Amniotic epithelial cell (primary cell): ENCODE results near the gene RSPH3.
"Not testable (repeated sequence)": the region's sequence is repeated elsewhere in the genome, so short reads cannot be mapped to it uniquely, and the experiment has no call there.

Source experiments
- DNase-seq: peaks from one replicate; pipeline ENCODE4 v3.0.0-alpha.2; 2010; ENCODE audit warnings: low read depth

Gene RSPH3

DNA sequence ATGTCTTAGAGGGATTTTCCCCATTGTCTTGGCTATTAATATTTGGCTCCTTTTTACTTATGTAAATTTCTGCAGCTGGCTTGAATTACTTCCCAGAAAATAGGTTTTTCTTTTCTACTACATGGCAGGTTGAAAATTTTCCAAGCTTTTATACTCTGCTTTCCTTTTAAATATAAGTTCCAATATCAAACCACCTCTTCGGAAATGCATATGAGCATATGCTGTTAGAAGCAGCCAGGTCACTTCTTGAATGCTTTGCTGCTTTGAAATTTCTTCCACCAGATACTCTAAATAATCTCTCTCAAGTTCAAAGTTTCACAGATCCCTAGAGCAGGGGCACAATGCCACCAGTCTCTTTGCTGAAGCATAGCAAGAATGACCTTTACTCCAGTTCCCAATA, 25.2 kb upstream of the RSPH3 start:
- not testable (repeated sequence) for DNase-seq

DNA sequence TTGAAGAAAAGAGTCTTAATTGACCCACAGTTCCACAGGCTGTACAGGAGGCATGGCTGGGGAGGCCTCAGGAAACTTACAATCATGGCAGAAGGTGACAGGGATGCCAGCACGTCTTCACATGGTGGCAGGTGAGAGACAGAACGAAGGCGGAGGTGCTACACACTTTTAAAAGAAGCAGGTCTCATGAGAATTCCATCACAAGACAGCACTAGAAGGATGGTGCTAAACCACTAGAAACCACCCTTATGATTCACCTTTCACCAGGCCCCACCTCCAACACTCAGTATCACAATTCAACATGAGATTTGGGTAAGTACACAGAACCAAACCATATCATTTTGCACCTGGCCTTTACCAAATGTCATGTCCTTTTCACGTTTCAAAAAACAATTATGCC, 23.9 kb upstream of the RSPH3 start:
- DNase-seq: no peak

DNA sequence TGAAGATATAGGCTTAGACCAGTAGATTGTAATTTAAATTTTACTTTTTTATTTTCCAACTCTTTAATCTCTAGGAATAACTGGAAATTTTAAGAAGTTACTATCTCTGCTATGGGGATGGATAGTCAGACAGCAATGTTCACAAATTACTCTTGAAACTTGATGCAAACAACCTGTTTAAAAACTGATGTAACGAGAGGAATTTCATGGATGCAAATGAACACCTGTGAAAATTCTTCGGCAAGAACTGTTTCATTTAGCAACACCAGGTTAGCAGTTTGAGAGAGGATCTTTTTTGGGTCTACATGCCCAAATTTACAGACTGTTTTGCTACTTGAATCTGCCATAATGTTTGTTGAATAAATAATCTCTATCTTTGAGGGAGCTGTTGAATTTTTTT, 20.0 kb upstream of the RSPH3 start:
- no peak for DNase-seq

DNA sequence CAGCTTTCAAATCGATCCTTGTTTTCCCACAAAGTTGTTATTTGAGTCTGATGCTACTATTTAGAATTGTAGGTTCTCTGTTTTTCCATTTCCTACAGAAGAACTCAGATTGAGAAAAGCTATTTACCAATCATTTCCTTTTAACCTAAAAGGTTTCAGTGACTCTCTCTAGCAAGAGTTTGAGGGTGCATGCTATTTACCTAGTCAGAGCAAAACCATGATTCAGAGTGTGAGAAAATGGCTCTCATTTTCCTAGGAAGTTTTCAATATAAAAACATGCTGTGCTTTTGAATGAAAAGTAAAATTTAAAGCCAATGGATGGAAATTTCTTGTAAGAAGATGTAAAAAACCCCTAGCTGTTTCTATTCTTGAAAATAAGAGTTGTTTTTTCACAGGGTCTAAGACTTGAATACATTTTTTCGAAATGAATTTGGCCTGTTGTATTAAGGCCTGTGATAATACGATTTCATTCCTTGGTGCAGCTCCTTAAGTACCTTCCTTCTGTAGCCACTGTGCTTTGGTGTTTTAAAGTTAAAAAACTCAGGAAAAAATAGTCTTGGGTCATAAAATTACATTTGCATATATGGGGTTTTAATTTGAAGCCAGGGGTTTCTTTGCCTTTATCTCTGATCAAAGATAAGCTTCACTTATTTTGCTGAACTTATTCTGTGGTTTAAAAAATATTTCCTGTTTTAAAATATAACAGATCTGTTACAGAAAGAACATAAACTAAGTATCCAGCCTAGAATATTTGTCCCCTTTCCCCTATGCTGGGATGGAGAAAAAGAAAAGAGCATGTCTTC, 18.0 kb upstream of the RSPH3 start:
- DNase-seq: no peak

DNA sequence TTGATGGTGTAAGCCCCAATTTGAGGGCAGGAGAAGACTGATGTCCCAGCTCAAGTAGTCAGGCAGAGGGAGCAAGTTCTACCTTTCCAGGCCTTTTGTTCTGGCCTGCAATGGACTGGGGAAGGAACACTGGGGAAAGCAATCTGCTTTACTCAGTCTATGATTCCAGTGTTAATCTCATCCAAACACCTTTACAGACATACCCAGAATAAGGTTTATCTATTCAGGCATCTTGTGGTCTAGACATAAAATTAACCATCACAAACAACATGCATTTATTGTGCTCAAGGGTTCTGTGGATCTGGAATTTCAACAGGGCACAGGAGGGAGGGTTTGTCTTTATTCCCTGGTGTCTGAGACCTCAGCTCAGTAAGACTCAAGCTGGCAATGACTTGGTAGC, 14.4 kb upstream of the RSPH3 start:
- no peak for DNase-seq

GRCh38 chr6:159013229-159013628, 13.2 kb upstream of the RSPH3 start:
- DNase-seq: peak; percentile 93

DNA sequence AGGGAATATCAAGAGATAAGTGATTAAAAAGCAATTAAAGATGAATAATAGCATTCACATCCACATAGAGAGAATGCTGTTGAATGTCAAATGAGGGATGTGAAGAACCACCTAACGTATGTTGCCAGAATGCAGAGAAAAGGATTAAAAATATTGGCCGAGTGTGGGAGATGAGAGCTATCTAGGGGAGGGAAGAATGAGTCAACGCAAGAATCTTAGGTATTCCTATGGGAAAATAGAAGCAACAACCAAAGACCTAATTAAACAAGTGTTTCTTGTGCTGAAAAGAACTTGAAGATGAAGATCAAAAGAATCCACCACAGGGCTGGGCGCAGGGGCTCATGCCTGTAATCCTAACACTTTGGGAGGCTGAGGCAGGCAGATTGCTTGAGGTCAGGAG, 12.2 kb upstream of the RSPH3 start:
- peak; percentile 91 for DNase-seq

- DNase-seq: peak; percentile 47
Observed at GRCh38 chr6:159010037-159010612, 10.1 kb upstream of the RSPH3 start.

- peak; percentile 51 for DNase-seq
Observed at GRCh38 chr6:159008656-159009288, 8.8 kb upstream of the RSPH3 start.

DNA sequence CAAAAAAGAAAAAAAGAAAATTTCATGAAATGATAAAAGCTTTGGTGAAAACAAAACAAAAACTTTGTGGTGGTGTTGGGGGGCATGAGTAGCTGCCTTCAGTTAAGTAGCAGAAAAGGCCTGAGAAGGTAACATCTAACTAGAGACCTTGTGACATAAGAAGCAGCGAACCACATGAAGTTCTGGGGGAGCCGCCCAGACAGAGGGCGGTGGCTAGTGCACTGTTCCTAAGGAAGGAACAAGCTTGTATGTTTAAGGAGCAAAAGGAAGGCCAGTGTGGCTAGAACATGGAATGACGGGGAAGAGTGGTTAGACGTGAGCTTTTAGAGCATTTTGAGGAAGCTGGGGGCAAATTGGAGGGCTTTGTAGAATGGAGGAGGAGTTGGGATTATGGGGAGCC, 7.5 kb upstream of the RSPH3 start:
- DNase-seq: no peak

DNA sequence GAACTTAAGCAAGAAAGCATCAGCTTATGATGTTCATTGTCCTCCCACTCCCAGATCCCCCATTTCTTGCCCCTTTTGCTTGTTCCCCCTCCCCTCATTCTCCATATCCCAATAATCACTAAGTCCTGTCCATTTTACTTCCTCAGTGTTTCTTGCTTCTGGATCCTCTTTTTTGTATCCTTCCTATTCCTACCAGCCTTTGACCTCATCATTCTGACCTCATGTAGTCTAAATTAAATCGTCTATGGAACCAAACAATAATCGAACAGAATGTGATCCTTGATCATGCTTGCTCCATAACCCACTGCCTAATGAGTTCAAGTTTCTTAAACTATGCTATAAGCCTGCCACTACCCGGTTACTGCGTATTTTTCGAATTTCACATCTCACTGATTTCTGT, 5.4 kb upstream of the RSPH3 start:
- no peak for DNase-seq

- no peak for DNase-seq
Observed at GRCh38 chr6:159004592-159004991, 4.6 kb upstream of the RSPH3 start.

- DNase-seq: no peak
Observed at GRCh38 chr6:159002432-159003155, 2.6 kb upstream of the RSPH3 start.

- DNase-seq: peak; percentile 22
Observed at GRCh38 chr6:158999154-158999665, 792 bp downstream of the RSPH3 start.

DNA sequence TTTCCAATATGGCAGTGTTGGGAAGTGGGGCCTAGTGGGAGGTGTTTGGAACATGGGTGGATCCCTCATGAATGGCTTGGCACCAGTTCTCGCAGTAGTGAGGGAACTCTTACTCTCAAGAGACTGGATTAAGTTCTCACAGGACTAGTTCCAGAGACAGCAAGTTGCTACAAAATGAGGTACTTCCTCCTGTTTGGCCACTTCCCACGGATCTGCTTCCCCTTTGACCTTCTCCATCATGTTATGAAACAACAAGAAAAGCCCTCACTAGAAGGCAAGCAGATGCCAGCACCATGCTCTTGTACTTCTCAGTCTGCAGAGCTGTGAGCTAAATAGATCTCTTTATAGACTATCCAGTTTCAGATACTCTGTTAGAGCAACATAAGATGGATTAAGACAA, 3.1 kb downstream of the RSPH3 start:
- no peak for DNase-seq

GRCh38 chr6:158993639-158994038, 6.4 kb downstream of the RSPH3 start:
- no peak for DNase-seq

DNA sequence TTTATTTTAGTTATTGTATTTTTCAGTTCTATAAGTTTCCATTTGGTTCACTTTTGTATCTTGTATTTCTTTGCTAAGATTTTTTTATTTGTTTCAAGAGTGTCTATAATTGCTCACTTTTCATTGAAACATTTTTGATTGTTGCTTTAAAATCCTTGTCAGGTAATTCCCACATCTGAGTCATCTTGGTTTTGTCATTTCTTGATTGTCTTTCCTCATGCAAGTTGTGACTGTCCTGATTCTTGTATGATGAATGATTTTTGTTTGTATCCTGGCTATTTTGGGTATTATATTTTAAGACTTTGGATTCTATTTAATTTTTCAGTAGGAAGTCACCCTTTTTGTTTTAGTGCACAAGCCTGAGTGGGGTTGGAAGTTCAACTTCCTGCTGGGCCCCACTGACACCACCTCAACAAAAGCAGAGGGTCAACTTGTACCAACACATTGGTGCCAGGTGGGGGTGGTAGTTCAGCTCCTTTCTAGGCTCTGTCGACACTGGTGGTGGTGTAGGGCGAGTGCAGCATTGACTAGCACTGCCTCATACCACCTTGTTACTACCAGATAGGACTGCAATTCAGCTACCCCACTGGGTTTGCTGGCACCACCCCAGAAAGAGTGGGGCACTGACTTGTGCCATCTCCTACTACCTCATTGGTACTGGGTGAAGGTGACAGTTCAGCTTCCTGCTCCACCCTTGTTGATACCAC, 8.8 kb downstream of the RSPH3 start:
- DNase-seq: no peak

GRCh38 chr6:158989711-158990110, 10.3 kb downstream of the RSPH3 start:
- DNase-seq: not testable (repeated sequence)

DNA sequence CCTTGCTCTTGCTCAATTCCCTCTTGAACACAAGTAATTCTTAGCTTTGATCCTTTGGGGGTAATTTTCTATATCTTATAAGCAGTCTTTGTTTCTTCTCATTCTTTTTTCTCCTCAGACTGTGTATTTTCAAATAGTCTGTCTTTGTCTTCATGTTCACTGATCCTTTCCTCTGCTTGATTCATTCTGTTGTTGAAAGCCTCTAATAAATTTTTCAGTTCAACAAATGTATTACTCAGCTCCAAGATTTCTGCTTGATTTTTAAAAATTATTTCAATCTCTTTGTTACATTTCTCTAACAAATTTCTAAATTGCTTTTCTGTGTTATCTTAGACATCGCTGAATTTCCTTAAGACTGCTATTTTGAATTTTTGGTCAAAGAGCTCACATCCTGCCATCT, 11.5 kb downstream of the RSPH3 start:
- DNase-seq: no peak

GRCh38 chr6:158987657-158988056, 12.3 kb downstream of the RSPH3 start:
- DNase-seq: no peak

GRCh38 chr6:158978757-158979156, 21.2 kb downstream of the RSPH3 start:
- peak; percentile 16 for DNase-seq

DNA sequence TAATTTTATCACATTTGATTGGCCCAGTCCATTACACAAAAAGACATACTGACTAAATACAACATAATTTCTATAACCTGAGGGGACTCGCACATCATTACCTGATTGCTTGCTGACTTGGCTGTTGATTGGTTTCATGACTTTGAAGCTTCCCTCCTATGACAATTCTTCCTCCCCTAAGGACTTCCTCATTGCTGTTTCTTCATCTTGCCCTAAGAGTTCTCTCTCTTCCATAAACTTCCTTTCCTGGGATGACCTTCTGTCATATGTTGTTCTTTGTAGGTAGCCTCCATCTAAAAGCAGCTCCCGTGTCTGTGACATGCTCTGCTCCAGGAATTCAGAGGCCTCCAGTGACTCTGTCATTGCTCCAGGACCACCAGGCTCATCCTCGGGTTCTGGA, 22.6 kb downstream of the RSPH3 start:
- DNase-seq: no peak
